ENCODE data around the gene P2RX5. TPM values are rescaled to one million over a fixed set of nuclear protein-coding genes. Genes with fewer than 3 reads are reported as not detected.

Gene P2RX5
- total RNA-seq, 1 experiment from 2014 or later = 1.8 TPM

GRCh38 chr17:3681565-3681964 lies 14.4 kb downstream of the P2RX5 start:
- DNase-seq (ENCODE audit: low read depth) = no peak

DNA sequence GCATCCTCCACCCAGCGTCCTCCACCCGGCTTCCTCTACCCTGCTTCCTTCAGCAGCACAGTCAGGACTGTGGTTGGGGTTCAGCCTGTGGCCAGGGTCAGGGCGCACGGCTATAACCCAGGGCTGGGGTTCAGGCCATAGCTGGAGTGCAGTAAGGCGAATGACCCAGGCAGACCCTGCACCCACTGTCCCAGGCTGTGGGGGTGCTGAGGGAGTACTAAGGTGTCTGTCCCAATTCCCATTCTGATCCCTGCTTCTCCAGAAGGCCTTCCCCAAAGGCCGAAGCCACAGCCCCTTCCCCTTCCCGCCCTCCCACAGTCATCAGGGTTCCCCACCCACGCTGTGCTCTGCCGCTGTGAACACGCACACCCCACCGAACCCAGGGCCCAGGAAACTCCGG lies 14.9 kb downstream of the P2RX5 start:
- no peak for DNase-seq (ENCODE audit: low read depth)

DNA sequence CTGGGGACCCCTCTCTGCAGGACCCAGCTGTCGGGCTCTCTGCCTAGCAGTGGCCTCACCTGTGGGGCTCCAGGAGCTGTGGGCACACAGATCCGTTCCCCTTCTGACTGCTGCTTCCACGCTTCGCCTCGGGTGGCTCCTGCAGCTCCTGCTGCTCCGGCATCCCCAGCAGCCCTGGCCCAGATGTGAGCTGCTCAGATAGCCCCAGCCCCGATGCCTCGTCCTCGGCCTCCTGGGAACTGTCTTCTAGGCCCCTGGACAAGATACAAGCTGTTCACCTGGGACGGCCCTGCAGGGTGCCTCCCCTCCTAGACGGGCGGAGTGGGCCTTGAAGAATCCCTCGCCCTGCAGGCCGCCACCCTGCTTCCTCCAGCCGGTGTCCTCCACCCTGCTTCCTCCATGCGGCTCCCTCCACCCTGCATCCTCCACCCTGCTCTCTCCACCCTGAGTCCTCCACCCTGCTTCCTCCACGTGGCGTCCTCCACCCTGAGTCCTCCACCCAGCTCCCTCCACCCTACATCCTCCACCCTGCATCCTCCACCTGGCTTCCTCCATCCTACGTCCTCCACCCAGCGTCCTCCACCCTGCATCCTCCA lies 16.3 kb downstream of the P2RX5 start:
- DNase-seq (ENCODE audit: low read depth) = no peak

DNA sequence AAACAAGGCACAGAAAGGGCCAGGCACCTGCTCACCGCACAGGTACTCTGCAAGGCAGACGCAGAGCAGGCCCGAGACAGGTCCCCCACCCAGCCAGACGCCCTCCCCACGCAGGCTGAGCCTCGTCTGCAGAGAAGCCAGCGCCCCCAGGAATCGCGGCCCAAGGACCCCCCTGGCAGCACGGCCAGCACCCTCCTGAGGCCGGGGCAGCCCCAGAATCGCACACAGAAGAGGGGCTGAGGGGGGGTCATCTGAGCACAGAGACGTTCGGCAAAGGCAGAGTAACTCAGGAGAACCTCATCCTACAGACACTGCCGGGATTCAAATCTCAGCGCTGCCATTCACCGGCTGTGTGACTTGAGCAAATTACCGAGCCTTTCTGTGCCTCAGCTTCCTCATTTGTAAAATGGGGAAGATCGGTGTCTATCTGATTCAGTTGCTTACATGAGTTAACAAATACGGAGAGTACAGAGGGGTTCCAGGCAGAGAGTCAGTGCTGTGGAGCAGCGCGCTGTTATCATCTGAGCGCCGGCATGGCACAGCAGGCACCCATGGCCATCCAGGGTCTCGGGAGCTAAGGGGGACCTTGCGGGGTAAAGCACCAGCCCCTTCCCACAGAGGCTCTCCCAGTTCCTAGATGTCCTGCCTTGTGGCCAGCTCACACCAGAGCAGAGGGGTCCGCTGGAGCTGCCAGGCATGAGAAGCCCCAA lies 17.0 kb downstream of the P2RX5 start:
- DNase-seq (ENCODE audit: low read depth) = no peak

- DNase-seq (ENCODE audit: low read depth) = peak; percentile 58
Measured at GRCh38 chr17:3678095-3678820, 17.7 kb downstream of the P2RX5 start.

DNA sequence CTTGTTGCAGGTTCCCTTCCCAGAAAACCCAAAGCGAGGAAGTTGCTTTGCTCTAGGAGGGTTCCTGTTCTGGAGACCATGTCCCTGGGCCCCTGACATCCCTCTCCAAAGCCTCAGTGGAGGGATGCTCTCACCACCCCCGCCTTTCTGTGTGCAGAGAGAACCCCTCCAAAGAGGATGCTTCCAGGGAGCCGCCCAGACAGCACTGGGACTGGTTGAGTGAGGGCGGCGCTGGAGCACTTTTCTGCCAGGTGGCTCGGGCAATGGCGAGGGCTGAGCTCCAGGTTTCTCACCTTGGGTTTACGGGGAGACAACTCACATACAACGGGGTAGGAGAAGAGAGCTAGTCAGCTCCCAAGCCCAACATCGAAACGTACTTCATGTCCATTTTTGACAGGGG lies 20.1 kb downstream of the P2RX5 start:
- no peak for DNase-seq (ENCODE audit: low read depth)

GRCh38 chr17:3672571-3672970 lies 23.4 kb downstream of the P2RX5 start:
- DNase-seq (ENCODE audit: low read depth) = no peak

GRCh38 chr17:3669548-3669947 lies 26.4 kb downstream of the P2RX5 start:
- DNase-seq (ENCODE audit: low read depth) = no peak

DNA sequence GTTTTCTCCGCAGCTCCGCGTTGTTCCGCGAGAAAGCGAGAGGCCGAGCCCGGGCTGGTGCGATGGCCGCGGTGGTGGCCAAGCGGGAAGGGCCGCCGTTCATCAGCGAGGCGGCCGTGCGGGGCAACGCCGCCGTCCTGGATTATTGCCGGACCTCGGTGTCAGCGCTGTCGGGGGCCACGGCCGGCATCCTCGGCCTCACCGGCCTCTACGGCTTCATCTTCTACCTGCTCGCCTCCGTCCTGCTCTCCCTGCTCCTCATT lies 26.9 kb downstream of the P2RX5 start:
- DNase-seq (ENCODE audit: low read depth) = no peak

- peak; percentile 96 for DNase-seq (ENCODE audit: low read depth)
Measured at GRCh38 chr17:3668279-3669084, 27.5 kb downstream of the P2RX5 start, which contains the start of the genes EMC6 and TAX1BP3. Gene EMC6 (plus strand): TSS chr17:3668812. CDS start chr17:3669147, 335 bp downstream. Gene TAX1BP3 (minus strand): TSS chr17:3668578. CDS start chr17:3668526, 52 bp downstream.

DNA sequence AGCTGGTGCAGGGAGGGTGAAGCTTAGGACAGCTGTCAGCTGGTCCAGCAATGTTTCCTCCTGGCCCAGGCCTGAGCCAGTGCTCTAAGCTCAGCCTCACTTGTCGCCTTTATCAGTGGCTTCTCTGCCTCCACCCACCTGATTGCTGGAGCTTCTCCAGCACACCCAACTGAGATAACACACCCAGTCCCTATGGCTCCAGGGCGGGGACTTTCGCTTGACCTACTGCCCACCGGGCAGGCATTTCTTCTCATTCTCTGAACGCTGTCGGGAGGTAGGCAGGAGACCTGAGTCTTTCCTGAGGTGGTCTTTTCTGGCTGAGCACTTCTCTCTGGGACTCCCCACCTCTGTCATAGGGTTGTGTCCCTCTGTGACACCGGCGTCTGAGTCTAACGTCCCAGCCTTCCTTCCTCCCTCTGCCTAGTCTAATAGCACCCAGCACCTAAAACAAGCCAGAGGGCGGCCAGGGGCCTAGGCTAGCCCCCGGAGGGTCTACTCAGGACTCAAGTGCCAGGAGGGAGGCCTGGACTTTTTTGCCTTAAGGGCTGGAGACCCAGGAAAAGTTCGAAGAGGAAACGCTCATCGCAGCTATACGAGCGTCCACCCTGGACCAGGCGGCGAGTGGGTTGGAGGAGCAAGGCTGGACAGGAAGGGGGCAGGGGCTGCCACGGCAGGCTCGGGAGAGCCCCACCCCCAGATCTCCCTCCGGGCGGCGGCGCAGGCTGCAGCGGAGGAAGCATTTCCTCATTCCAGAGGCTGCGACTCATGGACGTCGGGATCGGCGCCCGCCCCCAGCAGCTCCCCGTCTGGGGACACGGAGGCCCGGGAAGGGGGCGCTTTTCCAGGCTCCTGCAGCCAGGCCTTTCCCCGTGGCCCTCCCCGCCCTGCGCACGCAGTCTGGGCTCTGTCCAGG lies 28.3 kb downstream of the P2RX5 start:
- DNase-seq (ENCODE audit: low read depth) = peak; percentile 88

DNA sequence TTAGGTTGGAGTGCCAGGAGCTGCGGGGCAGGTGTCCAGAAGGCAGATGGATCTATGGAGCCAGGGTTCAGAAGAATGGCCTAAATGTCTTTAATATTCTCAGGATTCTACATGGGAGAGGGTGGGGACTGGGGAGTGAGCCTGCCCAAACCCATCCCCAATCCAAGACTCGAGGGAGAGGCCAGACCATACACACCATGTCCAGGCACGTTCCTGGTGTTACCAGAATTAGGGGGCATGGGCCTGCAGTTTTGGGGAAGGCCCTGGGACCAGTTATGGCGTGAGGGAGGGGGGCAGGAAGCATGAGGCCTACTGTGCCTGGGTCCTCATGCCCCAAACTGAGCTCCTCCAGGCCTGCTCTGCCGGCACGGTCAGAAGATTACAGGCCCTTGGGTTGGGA lies 29.4 kb downstream of the P2RX5 start:
- no peak for DNase-seq (ENCODE audit: low read depth)

DNA sequence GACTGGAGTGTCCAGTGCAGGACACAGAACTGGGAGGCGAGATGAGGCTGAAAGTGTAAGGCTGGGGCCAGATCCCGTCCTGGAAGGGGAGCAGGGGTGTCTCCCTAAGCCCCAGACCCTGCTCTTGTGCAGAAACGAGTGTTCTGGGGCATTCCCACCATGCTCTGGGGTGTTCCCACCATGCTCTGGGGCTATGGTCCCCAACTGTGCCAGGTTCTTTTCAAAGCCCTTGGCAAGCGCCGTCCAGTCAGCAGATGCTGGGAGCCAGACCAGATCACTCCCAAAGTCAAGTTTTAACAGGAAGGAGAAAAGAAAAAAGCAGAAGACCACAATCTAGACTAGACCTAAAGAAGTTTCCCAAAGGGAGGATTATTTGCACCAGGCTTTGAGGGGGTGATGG lies 30.1 kb downstream of the P2RX5 start:
- DNase-seq (ENCODE audit: low read depth) = no peak

GRCh38 chr17:3663102-3664011 lies 32.6 kb downstream of the P2RX5 start:
- DNase-seq (ENCODE audit: low read depth) = no peak

DNA sequence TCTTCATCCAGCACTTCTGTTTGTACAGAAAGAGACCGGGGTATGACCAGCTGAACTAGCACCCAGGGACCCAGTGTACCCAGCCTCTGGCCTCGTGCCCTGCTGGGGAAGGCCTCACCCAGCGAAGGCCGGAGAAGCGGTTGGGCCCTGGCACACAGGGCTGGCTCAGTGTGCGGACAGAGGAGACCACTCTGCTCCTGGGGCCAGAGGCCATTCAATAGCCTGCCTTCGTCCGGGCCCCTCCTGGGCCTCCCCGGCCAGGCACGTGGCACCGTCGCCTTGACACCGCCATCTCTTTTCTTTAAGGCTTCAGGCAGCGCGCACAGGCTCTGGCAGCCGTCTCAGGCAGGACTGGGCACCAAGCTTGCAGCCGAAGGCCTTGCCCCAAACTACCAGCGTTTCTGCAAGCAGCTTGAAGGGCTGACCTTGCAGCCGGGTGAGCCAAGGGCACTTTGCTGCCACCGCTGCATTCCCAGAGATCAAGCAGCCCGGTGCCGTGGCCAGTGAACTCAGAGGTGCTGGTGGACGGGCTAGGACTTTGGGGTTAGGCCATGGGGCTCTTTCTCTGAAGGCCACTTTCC lies 35.6 kb downstream of the P2RX5 start:
- no peak for DNase-seq (ENCODE audit: low read depth)

DNA sequence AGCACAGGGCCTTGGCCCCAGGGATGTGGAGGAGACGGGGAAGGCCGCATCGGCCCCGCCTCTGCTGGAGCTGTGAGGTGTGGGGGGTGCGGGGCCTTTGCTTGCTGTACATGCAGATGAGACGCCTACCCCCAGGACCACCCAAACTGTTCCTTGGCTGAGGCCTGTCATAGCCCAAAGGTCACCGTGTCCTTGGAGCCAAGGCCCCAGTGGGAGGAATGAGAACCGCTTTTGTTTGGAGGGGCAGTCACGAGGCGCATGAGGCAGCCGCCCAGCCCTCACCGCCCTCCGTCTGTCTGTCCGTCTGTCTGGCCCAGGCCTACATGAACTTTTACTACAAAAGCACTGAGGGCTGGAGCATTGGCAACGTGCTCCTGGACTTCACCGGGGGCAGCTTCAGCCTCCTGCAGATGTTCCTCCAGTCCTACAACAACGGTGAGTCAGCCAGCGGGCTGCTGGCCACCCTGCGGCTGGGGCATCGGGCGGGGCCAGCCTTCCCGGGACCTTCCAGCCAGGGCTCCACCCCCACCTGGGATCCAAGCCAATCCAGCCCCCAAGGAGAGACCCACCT lies 36.3 kb downstream of the P2RX5 start:
- DNase-seq (ENCODE audit: low read depth) = peak; percentile 85

DNA sequence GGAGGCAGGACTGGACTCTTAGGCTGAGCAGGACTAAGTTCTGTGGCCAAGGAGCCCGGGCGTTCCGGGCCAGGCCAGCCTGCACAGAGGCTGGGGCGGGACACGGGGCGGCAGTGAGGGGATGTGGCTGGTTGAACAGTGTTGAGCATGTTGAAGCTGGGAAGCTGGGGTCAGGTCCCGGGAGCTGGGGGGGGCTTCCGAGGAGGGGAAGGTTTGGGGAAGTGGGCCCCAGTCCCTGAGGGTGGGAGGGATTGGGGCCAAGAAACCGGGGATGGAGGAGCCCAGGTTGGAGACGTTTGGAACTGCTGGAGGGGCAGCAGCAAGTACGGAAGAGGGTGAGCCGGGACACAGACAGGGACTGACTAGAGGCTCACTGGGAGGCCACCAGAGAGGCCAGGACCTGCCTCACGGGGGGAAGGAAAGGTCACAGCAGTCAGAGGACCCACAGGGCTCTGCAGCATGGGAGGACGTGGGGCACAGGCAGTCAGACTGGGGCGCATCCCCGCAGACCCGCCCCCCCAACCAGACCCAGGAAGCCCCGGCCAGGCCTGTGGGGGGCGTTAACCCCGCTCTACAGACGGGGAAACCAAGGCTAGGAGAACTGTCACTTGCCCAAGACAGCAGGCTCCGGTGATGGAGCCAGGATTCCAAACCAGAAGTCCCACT lies 37.0 kb downstream of the P2RX5 start:
- DNase-seq (ENCODE audit: low read depth) = no peak

- DNase-seq (ENCODE audit: low read depth) = no peak
Measured at GRCh38 chr17:3657874-3658783, 37.8 kb downstream of the P2RX5 start.

Measured in M059J (cell line).